NCI-H774 (cell line): ENCODE measurements around the gene PLTP.
A peak's percentile ranks its signal among the peaks of the same experiment; 100 is the strongest.
"Not testable (repeated sequence)": the region's sequence is repeated elsewhere in the genome, so short reads cannot be mapped to it uniquely, and the experiment has no call there.

Experiments used
- DNase-seq: peaks from one replicate; lab custom pipeline; 2025; lab: John Stamatoyannopoulos, UW

PLTP gene

GRCh38 chr20:45944965-45945677 lies 33.2 kb upstream of the PLTP start:
- no peak for DNase-seq

- no peak for DNase-seq
Observed at GRCh38 chr20:45944151-45944964, 32.4 kb upstream of the PLTP start.

- no peak for DNase-seq
Observed at GRCh38 chr20:45943613-45944012, 31.7 kb upstream of the PLTP start.

GRCh38 chr20:45940469-45940868 lies 28.5 kb upstream of the PLTP start:
- DNase-seq: no peak

GRCh38 chr20:45940053-45940452 lies 28.1 kb upstream of the PLTP start:
- DNase-seq: no peak

GRCh38 chr20:45938727-45939438 lies 26.9 kb upstream of the PLTP start:
- DNase-seq: no peak

- DNase-seq: no peak
Observed at GRCh38 chr20:45937765-45938164, 25.8 kb upstream of the PLTP start.

- DNase-seq: no peak
Observed at GRCh38 chr20:45935416-45936046, 23.6 kb upstream of the PLTP start.

- DNase-seq: peak; percentile 96
Observed at GRCh38 chr20:45934586-45935415, 22.8 kb upstream of the PLTP start, which contains the start of gene PCIF1. PCIF1 (plus strand) TSS chr20:45934683; CDS start chr20:45939000, 4,317 bp downstream.

- DNase-seq: peak; percentile 56
Observed at GRCh38 chr20:45934046-45934585, 22.2 kb upstream of the PLTP start.

- DNase-seq: peak; percentile 59
Observed at GRCh38 chr20:45933266-45934045, 21.5 kb upstream of the PLTP start.

- not testable (repeated sequence) for DNase-seq
Observed at GRCh38 chr20:45931680-45932079, 19.7 kb upstream of the PLTP start.

- DNase-seq: no peak
Observed at GRCh38 chr20:45927071-45927878, 15.3 kb upstream of the PLTP start.

- DNase-seq: no peak
Observed at GRCh38 chr20:45926731-45927070, 14.7 kb upstream of the PLTP start.

GRCh38 chr20:45925821-45926506 lies 14.0 kb upstream of the PLTP start:
- DNase-seq: no peak

GRCh38 chr20:45924391-45925261 lies 12.7 kb upstream of the PLTP start:
- no peak for DNase-seq

GRCh38 chr20:45921337-45922189 lies 9.6 kb upstream of the PLTP start:
- no peak for DNase-seq
